ENCODE data around the gene CTF1. TPM values are rescaled to one million over a fixed set of nuclear protein-coding genes. Genes with fewer than 3 reads are reported as not detected.
A peak's percentile ranks its signal among the peaks of the same experiment; 100 is the strongest.

The CTF1 gene
- total and polyA plus RNA-seq, 2 donors (not counting 1 experiment from before 2014, with no cell fraction given) = 0.78 to 0.81 TPM

DNA sequence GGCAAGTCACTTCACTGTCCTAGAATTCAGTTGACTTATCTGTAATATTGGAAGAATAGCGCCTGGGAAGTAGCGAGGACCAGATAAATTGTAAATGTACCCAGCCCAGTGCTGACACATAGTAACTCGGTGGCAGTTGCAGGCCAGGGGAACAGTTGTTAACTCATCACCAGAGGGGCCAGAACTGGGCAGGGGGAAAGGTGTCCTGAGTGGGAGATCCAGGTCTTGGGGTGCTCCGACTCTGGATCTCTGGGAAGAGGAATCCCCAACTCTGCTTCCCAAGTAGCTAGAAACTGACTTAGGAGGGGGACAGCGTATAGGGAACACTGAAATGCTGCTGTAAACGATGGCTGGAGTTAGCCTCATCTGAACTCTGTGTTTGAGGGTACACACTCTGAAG lies 25.5 kb upstream of the CTF1 start:
- Histone ChIP-seq H3K4me2 (replicated peaks; ENCODE audit: low read depth, low read length, poor library complexity, severe bottlenecking) (no peak overlapping the region), H3K27me3 (replicated peaks in 1 of 4; ENCODE audit: control extremely low read depth in 1 of 4, control insufficient read depth in 3 of 4, insufficient read depth in 4 of 4, low read length in 3 of 4) (no peaks in the 10 kb centered on the region), H3K9me3 (ENCODE audit: control extremely low read depth in 1 of 3, control insufficient read depth in 2 of 3, insufficient read depth in 1 of 3, low read length in 2 of 3) (no peaks in the 10 kb centered on the region), H3K4me1 (ENCODE audit: control insufficient read depth in 2 of 2, insufficient read depth in 2 of 2, low read length in 2 of 2) (peaks cover 5 to 10% of the 10 kb centered on the region in 2 donors), H2AFZ (ENCODE audit: insufficient read depth, low read depth, low read length, poor library complexity, severe bottlenecking) (no peak overlapping the region), H3K9ac (ENCODE audit: low read length) (no peak overlapping the region), H3K27ac (ENCODE audit: low read length in 2 of 2) (no peak overlapping the region), H3K36me3 (replicated peaks in 1 of 2; ENCODE audit: control extremely low read depth in 1 of 2, control insufficient read depth in 1 of 2, extremely low read depth in 1 of 2, insufficient read depth in 2 of 2, low read length in 1 of 2) (no peaks in the 10 kb centered on the region), H3K4me3 (ENCODE audit: control extremely low read depth in 1 of 5, extremely low read depth in 1 of 5, insufficient read depth in 1 of 5, low read depth in 2 of 5, low read length in 4 of 5) (no peak overlapping the region), H4K20me1 (ENCODE audit: control insufficient read depth, insufficient read depth, low read length, poor library complexity, severe bottlenecking) (no peaks in the 10 kb centered on the region), H3K79me2 (ENCODE audit: control insufficient read depth, insufficient read depth, low read length) (peaks cover 4% of the 10 kb centered on the region)
- ChIA-PET POLR2A (no interaction called here), CTCF (interaction anchor here (1.5 kb wide), 2 partner anchors 26 to 31 kb away, joined by 3 to 4 read pairs; no protein-coding TSS in a partner anchor)
- no peaks in the 10 kb centered on the region for H3K27me3 Mint-ChIP-seq
- DNase-seq (no peak), ATAC-seq (ENCODE audit: low read depth) (no peak)
- H3K4me3 Mint-ChIP-seq = no peak overlapping the region
- H3K27ac Mint-ChIP-seq = no peak overlapping the region
- intact Hi-C loops (cut with micrococcal nuclease) = no loop called here
- WGBS (ENCODE audit: insufficient coverage) = 99% methylated on average over 6 of the region's 6 CpGs
- TF ChIP-seq, protein P1, sequence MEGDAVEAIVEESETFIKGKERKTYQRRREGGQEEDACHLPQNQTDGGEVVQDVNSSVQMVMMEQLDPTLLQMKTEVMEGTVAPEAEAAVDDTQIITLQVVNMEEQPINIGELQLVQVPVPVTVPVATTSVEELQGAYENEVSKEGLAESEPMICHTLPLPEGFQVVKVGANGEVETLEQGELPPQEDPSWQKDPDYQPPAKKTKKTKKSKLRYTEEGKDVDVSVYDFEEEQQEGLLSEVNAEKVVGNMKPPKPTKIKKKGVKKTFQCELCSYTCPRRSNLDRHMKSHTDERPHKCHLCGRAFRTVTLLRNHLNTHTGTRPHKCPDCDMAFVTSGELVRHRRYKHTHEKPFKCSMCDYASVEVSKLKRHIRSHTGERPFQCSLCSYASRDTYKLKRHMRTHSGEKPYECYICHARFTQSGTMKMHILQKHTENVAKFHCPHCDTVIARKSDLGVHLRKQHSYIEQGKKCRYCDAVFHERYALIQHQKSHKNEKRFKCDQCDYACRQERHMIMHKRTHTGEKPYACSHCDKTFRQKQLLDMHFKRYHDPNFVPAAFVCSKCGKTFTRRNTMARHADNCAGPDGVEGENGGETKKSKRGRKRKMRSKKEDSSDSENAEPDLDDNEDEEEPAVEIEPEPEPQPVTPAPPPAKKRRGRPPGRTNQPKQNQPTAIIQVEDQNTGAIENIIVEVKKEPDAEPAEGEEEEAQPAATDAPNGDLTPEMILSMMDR (IDR thresholded peaks at IDR 0.05) = no peak
- no peak for TF ChIP-seq EZH2 (IDR thresholded peaks at IDR 0.05; ENCODE audit: borderline replicate concordance, insufficient read depth, low read depth, low read length, poor library complexity, severe bottlenecking)
- no peaks in the 10 kb centered on the region for H3K9me3 Mint-ChIP-seq (ENCODE audit: insufficient read depth)
- H3K4me1 Mint-ChIP-seq = peaks cover 27% of the 10 kb centered on the region

DNA sequence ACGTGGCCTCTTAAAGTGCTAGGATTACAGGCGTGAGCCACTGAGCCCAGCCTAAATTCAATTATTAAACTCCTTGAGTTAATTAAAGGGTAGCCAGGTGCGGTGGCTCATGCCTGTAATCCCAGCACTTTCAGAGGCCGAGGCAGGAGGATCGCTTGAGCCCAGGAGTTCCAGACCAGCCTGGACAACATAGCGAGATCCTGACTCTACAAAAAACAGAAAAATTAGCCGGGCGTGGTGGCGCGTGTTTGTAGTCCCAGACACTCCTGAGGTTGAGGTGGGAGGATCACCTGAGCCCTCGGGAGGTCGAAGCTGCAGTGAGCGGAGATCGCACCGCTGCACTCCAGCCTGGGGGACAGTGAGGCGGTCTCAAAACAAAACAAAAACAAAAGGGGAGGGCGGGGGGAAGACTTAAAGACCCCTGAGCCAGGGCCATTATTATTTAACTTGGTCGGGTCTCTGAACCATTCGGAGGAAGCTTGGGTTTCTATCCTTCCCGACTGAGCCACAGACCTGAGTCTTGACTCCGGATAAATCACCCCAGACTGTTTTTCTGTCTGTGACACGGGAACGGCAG lies 22.1 kb upstream of the CTF1 start:
- Histone ChIP-seq H3K27me3 (replicated peaks in 1 of 4; ENCODE audit: control extremely low read depth in 1 of 4, control insufficient read depth in 3 of 4, insufficient read depth in 4 of 4, low read length in 3 of 4) (no peaks in the 10 kb centered on the region), H3K4me3 (ENCODE audit: control extremely low read depth in 1 of 5, extremely low read depth in 1 of 5, insufficient read depth in 1 of 5, low read depth in 2 of 5, low read length in 4 of 5) (peak overlapping the region; percentile 78 to 99 (median 81)), H2AFZ (ENCODE audit: insufficient read depth, low read depth, low read length, poor library complexity, severe bottlenecking) (peak overlapping the region; percentile 89), H4K20me1 (ENCODE audit: control insufficient read depth, insufficient read depth, low read length, poor library complexity, severe bottlenecking) (no peaks in the 10 kb centered on the region), H3K79me2 (ENCODE audit: control insufficient read depth, insufficient read depth, low read length) (peaks cover 18% of the 10 kb centered on the region), H3K9ac (ENCODE audit: low read length) (peak overlapping the region; percentile 97), H3K4me1 (ENCODE audit: control insufficient read depth in 2 of 2, insufficient read depth in 2 of 2, low read length in 2 of 2) (peaks cover 16 to 21% of the 10 kb centered on the region in 2 donors), H3K9me3 (ENCODE audit: control extremely low read depth in 1 of 3, control insufficient read depth in 2 of 3, insufficient read depth in 1 of 3, low read length in 2 of 3) (no peaks in the 10 kb centered on the region), H3K36me3 (replicated peaks in 1 of 2; ENCODE audit: control extremely low read depth in 1 of 2, control insufficient read depth in 1 of 2, extremely low read depth in 1 of 2, insufficient read depth in 2 of 2, low read length in 1 of 2) (peaks cover 0 to 2% of the 10 kb centered on the region in 2 experiments), H3K27ac (ENCODE audit: low read length in 2 of 2) (peak overlapping the region; percentile 82 to 88), H3K4me2 (replicated peaks; ENCODE audit: low read depth, low read length, poor library complexity, severe bottlenecking) (peak overlapping the region; percentile 76)
- no peak for DNase-seq
- Mint-ChIP-seq H3K27ac (peak overlapping the region; percentile 97), H3K9me3 (ENCODE audit: insufficient read depth) (no peaks in the 10 kb centered on the region), H3K4me1 (peaks cover 36% of the 10 kb centered on the region), H3K4me3 (peak overlapping the region; percentile 97), H3K27me3 (no peaks in the 10 kb centered on the region)
- TF ChIP-seq, protein P1 (IDR thresholded peaks at IDR 0.05) = no peak
- TF ChIP-seq EZH2 (IDR thresholded peaks at IDR 0.05; ENCODE audit: borderline replicate concordance, insufficient read depth, low read depth, low read length, poor library complexity, severe bottlenecking) = no peak
- no peak for ATAC-seq (ENCODE audit: low read depth)
- WGBS (ENCODE audit: insufficient coverage) = 22% methylated on average over 21 of the region's 23 CpGs
- ChIA-PET POLR2A (interaction anchor here (0.6 to 2.6 kb wide), 9 partner anchors 11 to 68 kb away, joined by 3 to 15 read pairs (median 5); partner anchors contain the start of genes CTF1 and FBXL19), CTCF (interaction anchor here (0.6 to 5.7 kb wide), 12 partner anchors 18 to 309 kb away, joined by 3 to 36 read pairs (median 4); partner anchors contain the start of gene CTF1)
- intact Hi-C loops (cut with micrococcal nuclease) = loop anchor here (2.0 kb wide), 1 partner anchor 68 kb away; no protein-coding TSS in a partner anchor
